HepG2 (cell line): Measurements from ENCODE around the gene ZFYVE21. TPM values are rescaled to one million over a fixed set of nuclear protein-coding genes. Genes with fewer than 3 reads are reported as not detected.

Experiments used
- CBX5 ChIP-seq: sonication (generic); formaldehyde crosslinking; IDR thresholded peaks from 2 replicates; pipeline ENCODE4 v1.4.0; 2020; ENCODE audit warnings: missing genetic modification reagents, borderline replicate concordance
- GLI4 ChIP-seq: sonication (generic); formaldehyde crosslinking; IDR thresholded peaks from 2 replicates; pipeline ENCODE4 v1.5.1; 2020; ENCODE audit warnings: missing genetic modification reagents, mild to moderate bottlenecking, moderate library complexity, borderline replicate concordance
- KDM4B ChIP-seq: sonication (generic); formaldehyde crosslinking; IDR thresholded peaks from 2 replicates; pipeline ENCODE4 v1.4.0; 2020; ENCODE audit warnings: missing genetic modification reagents
- KDM6A ChIP-seq: IDR thresholded peaks from 2 replicates; pipeline ENCODE4 v1.6.1; 2016; ENCODE audit warnings: low read depth
- NFE2 ChIP-seq: sonication (generic); formaldehyde crosslinking; IDR thresholded peaks from 2 replicates; pipeline ENCODE4 v1.4.0; 2020; ENCODE audit warnings: missing genetic modification reagents
- PHF8 ChIP-seq: sonication (generic); formaldehyde crosslinking; IDR thresholded peaks from 2 replicates; pipeline ENCODE4 v1.5.0; 2020; ENCODE audit warnings: missing genetic modification reagents
- PRDM15 ChIP-seq: sonication (generic); formaldehyde crosslinking; IDR thresholded peaks from 2 replicates; pipeline ENCODE4 v1.4.0; 2020; ENCODE audit warnings: missing genetic modification reagents
- RBM39 ChIP-seq: fragments of 200-400 bp; formaldehyde crosslinking; IDR thresholded peaks from one replicate; pipeline ENCODE4 v1.6.1; 2018; ENCODE audit warnings: antibody characterized with exemption, mild to moderate bottlenecking, low read depth, low read length; ENCODE audit not compliant: poor library complexity, severe bottlenecking
- TBL1XR1 ChIP-seq: fragments of 150-350 bp; IDR thresholded peaks from 2 replicates; pipeline ENCODE4 v1.6.1; 2014; ENCODE audit warnings: borderline replicate concordance, low read length; ENCODE audit not compliant: partially characterized antibody
- YEATS4 ChIP-seq: sonication (generic); formaldehyde crosslinking; IDR thresholded peaks from 2 replicates; pipeline ENCODE4 v1.4.0; 2020; ENCODE audit warnings: missing genetic modification reagents, borderline replicate concordance
- ZC3H13 ChIP-seq: sonication (generic); formaldehyde crosslinking; IDR thresholded peaks from 2 replicates; pipeline ENCODE4 v1.8.1; 2023; ENCODE audit warnings: mild to moderate bottlenecking, missing genetic modification reagents, moderate library complexity
- ZNF451 ChIP-seq: sonication (generic); formaldehyde crosslinking; IDR thresholded peaks from 2 replicates; pipeline ENCODE4 v1.5.0; 2020; ENCODE audit warnings: mild to moderate bottlenecking, missing genetic modification reagents
- ZNF713 ChIP-seq: sonication (generic); formaldehyde crosslinking; IDR thresholded peaks from 2 replicates; pipeline ENCODE4 v1.4.0; 2020; ENCODE audit warnings: mild to moderate bottlenecking, missing genetic modification reagents
- ZNF766 ChIP-seq: sonication (generic); formaldehyde crosslinking; IDR thresholded peaks from 2 replicates; pipeline ENCODE4 v1.5.0; 2020; ENCODE audit warnings: missing genetic modification reagents, borderline replicate concordance
- polyA plus RNA-seq, 8 experiments: library from polyadenylated mRNA; depleted of rRNA in 3 of 8; stranded (reverse) in 7 of 8; unstranded in 1 of 8; fragments of >200 nt; fragmentation: Illumina TruSeq in 4 of 8; extraction: Trizol in 4 of 8; gene quantifications; 2 replicates each; pipeline versions ENCODE4 v1.2.1 to v1.2.3, GENCODE V29; 2011 to 2016; ENCODE audit warnings: low read depth in 4 of 8, missing spikeins in 1 of 8, mixed read lengths in 1 of 8; ENCODE audit not compliant: insufficient read depth in 1 of 8
- total RNA-seq, 5 experiments: library from RNA; depleted of rRNA; stranded (reverse); fragments of >200 nt; fragmentation: Illumina TruSeq; extraction: Trizol; gene quantifications; 2 replicates each; pipeline ENCODE4 v1.2.3, GENCODE V29; 2016; ENCODE audit warnings: low read depth in 1 of 5
- TF ChIP-seq, protein P1 (sequence below): sonication (generic); formaldehyde crosslinking; IDR thresholded peaks from 2 replicates; pipeline ENCODE4 v1.9.0; 2021; ENCODE audit warnings: missing genetic modification reagents, borderline replicate concordance
- TF ChIP-seq, protein P2 (sequence below): sonication (generic); formaldehyde crosslinking; IDR thresholded peaks from 2 replicates; pipeline ENCODE4 v1.5.0; 2020; ENCODE audit warnings: missing genetic modification reagents
- TF ChIP-seq, protein P3 (sequence below): sonication (generic); formaldehyde crosslinking; IDR thresholded peaks from 2 replicates; pipeline ENCODE4 v1.5.0; 2020; ENCODE audit warnings: mild to moderate bottlenecking, missing genetic modification reagents

Gene ZFYVE21
- total and polyA plus RNA-seq, 2 of the 13 experiments (the other 11 are each of a cell fraction or from before 2014, with no cell fraction given): 34.3 to 34.4 TPM

- TF ChIP-seq YEATS4 (CRISPR knock-in tag) (peak; percentile 51; the same call in 1 of the 2 replicates), PRDM15 (CRISPR knock-in tag) (no peak), ZNF713 (CRISPR knock-in tag) (no peak), RBM39 (peak; percentile 72), KDM4B (CRISPR knock-in tag) (no peak), CBX5 (CRISPR knock-in tag) (no peak), ZNF766 (CRISPR knock-in tag) (peak; percentile 60; the same call in 1 of the 2 replicates), ZNF451 (CRISPR knock-in tag) (peak; percentile 51; the same call in 1 of the 2 replicates), ZC3H13 (CRISPR knock-in tag) (peak; percentile 44; the same call in 1 of the 2 replicates), TBL1XR1 (no peak), NFE2 (no peak), GLI4 (CRISPR knock-in tag) (no peak), KDM6A (CRISPR knock-in tag) (no peak), PHF8 (CRISPR knock-in tag) (peak; percentile 85)
- TF ChIP-seq, protein P1, sequence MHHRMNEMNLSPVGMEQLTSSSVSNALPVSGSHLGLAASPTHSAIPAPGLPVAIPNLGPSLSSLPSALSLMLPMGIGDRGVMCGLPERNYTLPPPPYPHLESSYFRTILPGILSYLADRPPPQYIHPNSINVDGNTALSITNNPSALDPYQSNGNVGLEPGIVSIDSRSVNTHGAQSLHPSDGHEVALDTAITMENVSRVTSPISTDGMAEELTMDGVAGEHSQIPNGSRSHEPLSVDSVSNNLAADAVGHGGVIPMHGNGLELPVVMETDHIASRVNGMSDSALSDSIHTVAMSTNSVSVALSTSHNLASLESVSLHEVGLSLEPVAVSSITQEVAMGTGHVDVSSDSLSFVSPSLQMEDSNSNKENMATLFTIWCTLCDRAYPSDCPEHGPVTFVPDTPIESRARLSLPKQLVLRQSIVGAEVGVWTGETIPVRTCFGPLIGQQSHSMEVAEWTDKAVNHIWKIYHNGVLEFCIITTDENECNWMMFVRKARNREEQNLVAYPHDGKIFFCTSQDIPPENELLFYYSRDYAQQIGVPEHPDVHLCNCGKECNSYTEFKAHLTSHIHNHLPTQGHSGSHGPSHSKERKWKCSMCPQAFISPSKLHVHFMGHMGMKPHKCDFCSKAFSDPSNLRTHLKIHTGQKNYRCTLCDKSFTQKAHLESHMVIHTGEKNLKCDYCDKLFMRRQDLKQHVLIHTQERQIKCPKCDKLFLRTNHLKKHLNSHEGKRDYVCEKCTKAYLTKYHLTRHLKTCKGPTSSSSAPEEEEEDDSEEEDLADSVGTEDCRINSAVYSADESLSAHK (CRISPR knock-in tag): no peak
- TF ChIP-seq, protein P2, sequence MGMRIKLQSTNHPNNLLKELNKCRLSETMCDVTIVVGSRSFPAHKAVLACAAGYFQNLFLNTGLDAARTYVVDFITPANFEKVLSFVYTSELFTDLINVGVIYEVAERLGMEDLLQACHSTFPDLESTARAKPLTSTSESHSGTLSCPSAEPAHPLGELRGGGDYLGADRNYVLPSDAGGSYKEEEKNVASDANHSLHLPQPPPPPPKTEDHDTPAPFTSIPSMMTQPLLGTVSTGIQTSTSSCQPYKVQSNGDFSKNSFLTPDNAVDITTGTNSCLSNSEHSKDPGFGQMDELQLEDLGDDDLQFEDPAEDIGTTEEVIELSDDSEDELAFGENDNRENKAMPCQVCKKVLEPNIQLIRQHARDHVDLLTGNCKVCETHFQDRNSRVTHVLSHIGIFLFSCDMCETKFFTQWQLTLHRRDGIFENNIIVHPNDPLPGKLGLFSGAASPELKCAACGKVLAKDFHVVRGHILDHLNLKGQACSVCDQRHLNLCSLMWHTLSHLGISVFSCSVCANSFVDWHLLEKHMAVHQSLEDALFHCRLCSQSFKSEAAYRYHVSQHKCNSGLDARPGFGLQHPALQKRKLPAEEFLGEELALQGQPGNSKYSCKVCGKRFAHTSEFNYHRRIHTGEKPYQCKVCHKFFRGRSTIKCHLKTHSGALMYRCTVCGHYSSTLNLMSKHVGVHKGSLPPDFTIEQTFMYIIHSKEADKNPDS (CRISPR knock-in tag): 0 out of 2 replicates have a peak, but pooled peaks have one; percentile 35
- TF ChIP-seq, protein P3, sequence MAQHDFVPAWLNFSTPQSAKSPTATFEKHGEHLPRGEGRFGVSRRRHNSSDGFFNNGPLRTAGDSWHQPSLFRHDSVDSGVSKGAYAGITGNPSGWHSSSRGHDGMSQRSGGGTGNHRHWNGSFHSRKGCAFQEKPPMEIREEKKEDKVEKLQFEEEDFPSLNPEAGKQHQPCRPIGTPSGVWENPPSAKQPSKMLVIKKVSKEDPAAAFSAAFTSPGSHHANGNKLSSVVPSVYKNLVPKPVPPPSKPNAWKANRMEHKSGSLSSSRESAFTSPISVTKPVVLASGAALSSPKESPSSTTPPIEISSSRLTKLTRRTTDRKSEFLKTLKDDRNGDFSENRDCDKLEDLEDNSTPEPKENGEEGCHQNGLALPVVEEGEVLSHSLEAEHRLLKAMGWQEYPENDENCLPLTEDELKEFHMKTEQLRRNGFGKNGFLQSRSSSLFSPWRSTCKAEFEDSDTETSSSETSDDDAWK: no peak
Measured at GRCh38 chr14:103715052-103716000, at the start of gene ZFYVE21, which contains the start of gene XRCC3 (continued).
